HUES6 (cell line): ENCODE measurements around the gene OR5B21.

Experiments used
- H3K27ac ChIP-seq: 2 replicates; pipeline ENCODE4 v1.7.0; 2013; ENCODE audit warnings: low read depth, mild to moderate bottlenecking, low read length, inconsistent platforms
- H3K27me3 ChIP-seq: 2 replicates; pipeline ENCODE4 v1.6.1; 2013; ENCODE audit warnings: low read length; ENCODE audit not compliant: control insufficient read depth, insufficient read depth
- H3K36me3 ChIP-seq: 2 replicates; pipeline ENCODE4 v1.6.1; 2013; ENCODE audit warnings: low read length; ENCODE audit not compliant: control insufficient read depth, insufficient read depth
- H3K4me1 ChIP-seq: 2 replicates; pipeline ENCODE4 v1.6.1; 2013; ENCODE audit warnings: low read length; ENCODE audit not compliant: control insufficient read depth, insufficient read depth
- H3K4me3 ChIP-seq: 2 replicates; pipeline ENCODE4 v1.5.1; 2013; ENCODE audit warnings: low read depth, low read length
- H3K9ac ChIP-seq: one replicate; pipeline ENCODE4 v1.6.1; 2013; ENCODE audit warnings: mild to moderate bottlenecking, low read length
- H3K9me3 ChIP-seq: 2 replicates; pipeline ENCODE4 v1.6.1; 2013; ENCODE audit warnings: low read depth, low read length; ENCODE audit not compliant: control insufficient read depth, insufficient read depth

OR5B21 gene

DNA sequence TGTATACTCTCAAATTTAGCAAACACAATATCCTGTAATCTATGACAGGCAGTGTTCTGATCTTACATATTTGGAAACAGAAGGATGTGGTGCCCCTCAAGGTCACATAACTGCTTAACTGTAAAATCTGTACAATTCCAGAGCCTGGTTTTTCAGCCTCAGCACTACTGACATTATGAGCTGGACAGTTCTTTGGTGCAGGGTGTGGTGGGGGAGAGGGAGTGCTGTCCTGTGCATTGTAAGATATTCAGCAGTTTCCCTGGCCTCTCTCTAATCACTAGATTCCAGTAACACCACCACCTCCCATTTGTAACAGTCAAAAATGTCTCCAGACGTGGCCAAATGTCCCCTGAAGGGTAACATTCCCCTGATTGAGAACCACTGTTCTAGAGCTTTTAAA is 1.8 kb upstream of the OR5B21 start:
- Histone ChIP-seq H3K4me3 (no peak overlapping the region), H3K9me3 (no peaks in the 10 kb centered on the region), H3K27me3 (no peaks in the 10 kb centered on the region; the same call in 1 of the 2 replicates), H3K36me3 (no peaks in the 10 kb centered on the region), H3K4me1 (peaks cover 5% of the 10 kb centered on the region; the same call in 1 of the 2 replicates), H3K27ac (no peak overlapping the region), H3K9ac (no peak overlapping the region)

DNA sequence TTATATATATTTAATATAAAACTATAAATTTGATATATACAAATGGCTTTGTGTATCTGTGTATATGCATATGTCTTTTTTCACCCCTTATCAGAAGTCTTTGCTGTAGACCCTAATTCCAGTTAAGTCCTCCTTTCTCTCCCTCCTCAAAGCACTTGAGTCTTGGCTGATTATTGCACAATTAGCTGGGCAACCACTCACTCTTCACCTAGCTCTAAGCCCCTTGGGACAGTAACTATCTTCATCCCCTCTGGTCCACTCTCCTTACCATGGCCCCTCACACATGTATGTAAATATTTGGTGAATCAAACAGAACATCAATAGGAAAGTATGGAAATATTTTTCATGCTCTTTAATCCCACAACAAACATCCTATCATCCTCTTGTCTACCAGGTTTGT is 909 bp upstream of the OR5B21 start:
- Histone ChIP-seq H3K9me3 (no peaks in the 10 kb centered on the region), H3K27me3 (no peaks in the 10 kb centered on the region; the same call in 1 of the 2 replicates), H3K9ac (no peak overlapping the region), H3K4me3 (no peak overlapping the region), H3K4me1 (peaks cover 5% of the 10 kb centered on the region; the same call in 1 of the 2 replicates), H3K27ac (no peak overlapping the region), H3K36me3 (no peaks in the 10 kb centered on the region)

DNA sequence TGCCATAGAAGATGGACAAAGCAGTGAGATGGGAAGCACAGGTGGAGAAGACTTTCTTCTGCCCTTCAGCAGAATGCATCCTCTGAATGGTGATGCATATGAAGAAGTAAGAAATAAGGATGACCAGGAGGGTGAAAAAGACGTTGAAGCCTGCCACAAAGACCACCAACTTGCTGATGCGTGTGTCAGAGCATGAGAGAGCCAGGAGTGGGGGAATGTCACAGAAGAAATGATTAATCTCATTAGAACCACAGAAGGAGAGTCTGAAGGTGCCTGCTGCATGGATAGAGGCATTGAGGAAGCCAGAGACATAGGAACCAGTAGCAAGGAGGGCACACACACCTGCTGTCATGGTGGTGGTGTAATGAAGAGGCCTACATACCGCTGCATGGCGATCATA is 550 bp downstream of the OR5B21 start:
- Histone ChIP-seq H3K36me3 (no peaks in the 10 kb centered on the region), H3K9me3 (no peaks in the 10 kb centered on the region), H3K4me1 (no peaks in the 10 kb centered on the region), H3K27ac (no peak overlapping the region), H3K4me3 (no peak overlapping the region), H3K27me3 (no peaks in the 10 kb centered on the region; the same call in 1 of the 2 replicates), H3K9ac (no peak overlapping the region)

DNA sequence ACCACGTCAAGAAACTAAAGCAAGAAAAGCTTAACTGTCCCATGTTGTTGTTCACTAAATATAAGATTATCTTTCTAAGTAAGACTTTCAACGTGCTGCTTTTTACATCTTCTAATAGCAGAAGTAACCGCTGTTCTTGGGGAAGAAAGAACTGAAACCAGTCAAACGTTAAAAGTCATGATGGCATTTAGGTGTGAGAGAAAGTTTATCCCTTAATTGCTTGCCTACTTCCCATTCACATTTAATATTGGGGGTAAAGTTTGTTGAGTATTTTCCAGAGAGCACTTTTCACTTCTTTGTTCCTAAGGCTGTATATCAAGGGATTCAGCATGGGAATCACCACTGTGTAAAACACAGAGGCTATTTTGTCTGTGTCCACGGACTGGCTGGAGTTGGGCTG is 970 bp downstream of the OR5B21 start:
- Histone ChIP-seq H3K4me1 (no peaks in the 10 kb centered on the region), H3K4me3 (no peak overlapping the region), H3K9ac (no peak overlapping the region), H3K27me3 (no peaks in the 10 kb centered on the region; the same call in 1 of the 2 replicates), H3K27ac (no peak overlapping the region), H3K36me3 (no peaks in the 10 kb centered on the region), H3K9me3 (no peaks in the 10 kb centered on the region)

DNA sequence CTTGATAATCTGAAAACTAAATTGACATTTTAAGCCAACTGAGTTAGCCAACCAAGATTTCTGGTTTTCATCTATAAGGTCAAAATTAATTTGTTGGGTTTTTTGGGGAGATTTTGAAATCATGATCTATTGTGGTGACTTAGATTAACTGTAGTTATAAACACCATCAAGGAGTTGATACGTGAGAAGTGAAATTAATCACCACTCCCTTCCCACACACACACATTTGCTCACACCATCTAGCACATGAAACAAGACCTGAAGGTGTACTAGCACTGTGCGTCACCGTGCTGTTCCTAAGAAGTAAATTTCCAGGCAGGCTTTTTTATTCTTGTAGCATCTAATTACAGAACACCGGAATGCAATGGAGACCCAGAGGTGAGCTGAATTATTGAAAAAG is 2.1 kb downstream of the OR5B21 start:
- Histone ChIP-seq H3K27me3 (no peaks in the 10 kb centered on the region; the same call in 1 of the 2 replicates), H3K36me3 (no peaks in the 10 kb centered on the region), H3K9ac (no peak overlapping the region), H3K4me1 (no peaks in the 10 kb centered on the region), H3K27ac (no peak overlapping the region), H3K4me3 (no peak overlapping the region), H3K9me3 (no peaks in the 10 kb centered on the region)

DNA sequence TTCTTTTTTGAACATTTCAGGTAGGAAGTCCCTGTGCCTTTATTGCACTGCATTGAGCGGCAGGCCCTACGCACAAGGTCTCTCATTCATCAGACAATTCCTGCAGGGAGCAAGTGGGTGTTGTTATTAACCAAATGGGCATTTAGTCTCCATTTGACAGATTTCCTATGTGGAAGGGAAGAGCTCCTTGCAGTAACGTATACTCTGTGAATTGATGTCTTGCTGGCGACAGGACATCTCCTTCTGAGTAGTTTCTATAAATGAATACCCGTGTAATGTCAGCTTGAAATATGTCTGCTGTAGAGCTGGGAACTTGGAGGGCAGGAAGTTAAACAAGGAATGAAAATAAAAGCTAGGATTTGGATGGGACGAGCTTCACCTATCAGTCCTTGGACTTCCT is 3.7 kb downstream of the OR5B21 start:
- H3K9ac ChIP-seq, result no peak overlapping the region
- no peak overlapping the region for H3K4me3 ChIP-seq
- no peaks in the 10 kb centered on the region for H3K36me3 ChIP-seq
- H3K27ac ChIP-seq, result no peak overlapping the region
- H3K4me1 ChIP-seq, result no peaks in the 10 kb centered on the region
- no peaks in the 10 kb centered on the region; the same call in 1 of the 2 replicates for H3K27me3 ChIP-seq
- H3K9me3 ChIP-seq, result no peaks in the 10 kb centered on the region

DNA sequence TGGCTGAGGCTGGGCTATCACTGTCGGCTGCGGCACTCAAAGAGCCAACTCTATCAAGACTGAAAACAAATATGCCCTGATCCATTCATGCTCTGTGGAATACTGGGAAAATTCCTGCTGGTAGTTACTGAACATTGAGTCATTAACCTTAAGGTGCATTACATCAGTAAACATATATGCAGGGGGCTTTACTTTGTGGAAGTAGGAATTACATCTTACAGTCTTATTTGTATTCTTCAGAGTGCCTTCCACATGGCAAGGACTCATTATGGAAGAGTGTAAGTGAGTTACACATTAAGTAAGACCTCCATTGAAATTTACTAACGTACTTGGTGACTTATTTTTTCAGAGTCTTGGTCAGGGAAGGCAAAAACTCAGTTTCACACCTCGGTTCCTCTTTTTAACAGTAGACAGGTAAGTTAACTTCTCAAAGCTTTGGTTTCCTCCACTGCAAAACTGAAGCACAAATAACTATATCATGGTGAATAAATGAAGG is 4.5 kb downstream of the OR5B21 start:
- H3K27ac ChIP-seq, result no peak overlapping the region
- H3K4me1 ChIP-seq, result no peaks in the 10 kb centered on the region
- H3K27me3 ChIP-seq, result no peaks in the 10 kb centered on the region; the same call in 1 of the 2 replicates
- no peak overlapping the region for H3K4me3 ChIP-seq
- H3K9me3 ChIP-seq, result no peaks in the 10 kb centered on the region
- H3K36me3 ChIP-seq, result no peaks in the 10 kb centered on the region
- no peak overlapping the region for H3K9ac ChIP-seq

DNA sequence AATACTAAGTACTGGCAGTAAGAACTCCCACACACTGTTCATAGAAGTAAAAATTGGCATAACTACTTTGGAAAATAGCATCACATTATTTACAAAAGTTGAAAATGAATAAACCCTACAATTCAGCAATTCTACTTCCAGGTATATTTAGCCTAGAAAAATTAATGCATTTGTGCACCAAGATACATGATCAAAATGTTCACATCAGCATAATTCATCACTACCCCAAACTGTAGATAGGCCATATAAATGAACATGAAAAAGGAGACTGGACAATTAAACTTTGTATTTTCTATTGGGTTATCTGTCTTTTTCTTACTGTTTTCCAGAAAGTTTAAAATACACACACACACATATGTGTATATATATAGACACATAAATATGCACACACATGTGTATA is 5.9 kb downstream of the OR5B21 start:
- Histone ChIP-seq H3K4me1 (no peaks in the 10 kb centered on the region), H3K27ac (no peak overlapping the region), H3K9me3 (no peaks in the 10 kb centered on the region), H3K36me3 (no peaks in the 10 kb centered on the region), H3K4me3 (no peak overlapping the region), H3K27me3 (no peaks in the 10 kb centered on the region), H3K9ac (no peak overlapping the region)

DNA sequence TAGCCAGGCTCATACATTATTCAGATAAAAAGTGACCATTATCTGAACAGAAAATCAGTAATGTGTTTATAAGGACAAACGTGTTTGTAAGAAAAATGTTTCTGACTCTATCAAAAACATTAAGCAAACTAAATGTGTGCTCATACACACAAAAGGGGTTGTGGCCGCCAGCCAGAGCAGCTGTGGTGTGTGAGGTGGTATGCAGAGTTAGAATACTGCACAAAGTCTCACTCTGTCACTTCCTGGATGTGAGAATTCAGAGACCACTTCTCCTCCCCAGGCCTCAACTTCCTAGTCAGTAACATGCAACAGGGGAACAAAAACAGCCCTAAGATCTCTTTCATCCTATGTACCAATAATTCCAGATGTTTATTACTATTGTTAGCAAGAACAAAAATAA is 9.4 kb downstream of the OR5B21 start:
- H3K27me3 ChIP-seq, result no peaks in the 10 kb centered on the region
- H3K4me1 ChIP-seq, result no peaks in the 10 kb centered on the region
- no peaks in the 10 kb centered on the region for H3K36me3 ChIP-seq

DNA sequence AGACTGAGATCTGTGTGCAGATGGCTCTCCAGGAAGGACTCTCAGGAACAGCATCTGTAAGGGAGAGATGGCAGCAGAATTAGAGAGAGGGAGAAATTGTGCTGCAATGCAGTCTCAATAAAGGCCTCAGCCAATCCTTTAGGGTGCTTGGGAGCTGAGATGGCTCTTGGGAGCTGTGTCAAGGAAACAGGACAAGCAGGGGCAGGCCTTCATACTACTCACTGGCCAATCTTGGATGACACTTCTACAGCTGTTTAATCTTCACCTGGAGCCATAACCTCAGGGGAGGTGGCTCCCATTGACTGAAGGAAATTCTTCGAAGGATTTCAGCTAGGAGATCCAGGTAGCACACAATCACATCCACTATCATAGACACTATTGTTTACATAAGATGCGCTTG is 10.0 kb downstream of the OR5B21 start:
- Histone ChIP-seq H3K9me3 (no peaks in the 10 kb centered on the region), H3K27me3 (no peaks in the 10 kb centered on the region), H3K4me3 (no peak overlapping the region), H3K4me1 (no peaks in the 10 kb centered on the region), H3K36me3 (no peaks in the 10 kb centered on the region), H3K27ac (no peak overlapping the region), H3K9ac (no peak overlapping the region)

More for the DNA sequence above, 9.4 kb downstream of the OR5B21 start:
- no peak overlapping the region for H3K27ac ChIP-seq
- H3K9ac ChIP-seq, result no peak overlapping the region
- H3K9me3 ChIP-seq, result no peaks in the 10 kb centered on the region
- no peak overlapping the region for H3K4me3 ChIP-seq

DNA sequence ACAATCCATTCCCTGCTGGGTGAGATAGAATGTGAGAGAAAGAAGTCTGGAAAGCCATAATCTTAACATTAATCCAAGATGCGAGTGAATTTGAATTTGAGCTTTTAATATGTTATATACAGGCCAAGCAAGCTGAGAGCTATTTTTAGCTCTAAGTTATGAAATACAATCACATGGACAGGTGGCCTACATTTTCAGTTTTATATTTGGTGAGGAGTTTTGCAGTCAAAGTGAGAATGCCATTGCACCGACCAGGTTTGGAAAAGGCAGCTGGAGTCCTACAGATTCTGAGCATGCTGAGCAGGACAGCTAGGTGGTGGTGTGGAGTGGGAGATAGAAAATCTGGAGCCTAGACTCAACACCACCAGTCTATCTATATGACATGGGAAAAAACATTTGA is 12.0 kb downstream of the OR5B21 start:
- H3K27me3 ChIP-seq, result no peaks in the 10 kb centered on the region
- no peak overlapping the region for H3K27ac ChIP-seq
- H3K36me3 ChIP-seq, result no peaks in the 10 kb centered on the region
- H3K4me1 ChIP-seq, result no peaks in the 10 kb centered on the region
- H3K9me3 ChIP-seq, result no peaks in the 10 kb centered on the region
- H3K9ac ChIP-seq, result no peak overlapping the region
- H3K4me3 ChIP-seq, result no peak overlapping the region

DNA sequence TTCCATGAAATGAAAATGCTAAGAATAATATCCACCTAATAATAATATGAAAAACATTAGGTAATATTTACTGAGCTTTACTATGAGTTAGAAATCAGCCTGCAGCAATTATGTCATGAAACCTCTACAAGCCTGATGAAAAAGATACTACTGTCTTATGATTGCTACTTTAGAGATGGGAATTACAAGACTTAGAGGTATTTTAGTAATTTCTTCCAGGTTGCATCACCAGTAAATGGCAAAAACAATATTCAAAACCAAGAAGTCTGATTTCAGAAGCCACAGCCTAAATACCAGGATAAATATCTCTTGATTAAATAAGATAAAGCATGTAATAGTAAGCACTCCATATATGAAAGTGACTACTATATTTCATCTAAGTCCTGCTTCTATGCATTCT is 13.8 kb downstream of the OR5B21 start:
- Histone ChIP-seq H3K27ac (no peak overlapping the region), H3K27me3 (no peaks in the 10 kb centered on the region), H3K4me1 (no peaks in the 10 kb centered on the region), H3K9ac (no peak overlapping the region), H3K36me3 (no peaks in the 10 kb centered on the region), H3K4me3 (no peak overlapping the region), H3K9me3 (no peaks in the 10 kb centered on the region)
